Effector CD8-positive, alpha-beta T cell (primary cell): ENCODE results near the gene TTLL9.

ENCODE experiments used
- DNase-seq: peaks from one replicate; lab custom pipeline; 2025; lab: John Stamatoyannopoulos, UW

The TTLL9 gene

DNA sequence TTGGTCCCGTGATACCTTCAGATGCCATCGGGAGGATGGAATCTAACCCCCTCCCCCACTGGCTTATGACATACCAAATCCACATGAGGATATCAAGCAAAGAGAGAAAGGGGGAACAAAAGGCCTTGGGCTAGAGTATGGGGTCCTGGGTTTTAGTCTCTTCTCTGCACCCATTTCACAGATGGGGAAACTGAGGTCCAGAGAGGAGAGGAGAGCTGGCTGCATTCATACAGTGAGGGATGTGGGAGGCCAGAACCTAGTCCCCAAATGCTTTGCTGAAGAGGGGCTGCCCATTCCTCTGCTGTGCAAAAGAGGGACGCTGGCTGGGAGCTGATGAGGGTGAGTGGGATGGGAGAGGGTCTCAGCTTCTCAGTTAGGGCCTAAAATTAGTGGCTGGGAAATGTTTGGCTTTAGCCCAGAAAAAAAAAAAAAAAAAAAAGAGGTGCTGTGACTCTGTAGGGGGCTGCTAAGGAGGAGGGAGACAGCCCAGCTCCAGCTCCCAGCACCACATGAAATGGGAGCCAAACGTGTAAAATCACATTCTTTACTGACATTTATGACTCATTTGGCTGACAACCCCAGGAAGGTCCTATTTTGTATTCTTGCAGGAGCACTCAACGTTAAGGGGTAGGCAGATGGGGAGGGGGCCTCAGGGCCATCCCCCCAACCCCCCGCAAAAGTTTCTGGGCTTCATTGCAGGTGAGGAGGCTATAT lies 109.4 kb downstream of the TTLL9 start:
- no peak for DNase-seq

DNA sequence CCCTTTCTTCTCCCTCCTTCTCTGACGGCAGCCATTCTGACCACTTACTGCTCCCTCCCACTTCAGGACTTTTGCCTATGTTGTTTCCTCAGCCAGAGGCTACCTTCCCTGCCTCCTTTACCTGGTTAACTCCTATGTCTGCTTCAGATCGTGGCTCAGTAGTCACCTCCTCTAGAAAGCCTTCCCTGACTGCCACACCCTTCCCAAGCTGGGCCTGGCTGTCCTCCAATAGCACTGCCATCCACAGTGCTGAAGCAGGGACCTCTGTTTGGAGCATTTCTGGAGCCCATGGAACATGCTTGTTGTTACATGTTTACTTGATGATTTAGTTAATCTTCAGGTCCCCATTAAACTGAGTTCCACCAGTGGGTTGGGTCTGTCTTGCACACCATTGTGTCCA lies 111.3 kb downstream of the TTLL9 start:
- no peak for DNase-seq

GRCh38 chr20:31984981-31985471 lies 114.6 kb downstream of the TTLL9 start:
- no peak for DNase-seq

- no peak for DNase-seq
Measured at GRCh38 chr20:31987744-31988143, 117.3 kb downstream of the TTLL9 start.

GRCh38 chr20:31988430-31989015 lies 118.1 kb downstream of the TTLL9 start:
- no peak for DNase-seq

DNA sequence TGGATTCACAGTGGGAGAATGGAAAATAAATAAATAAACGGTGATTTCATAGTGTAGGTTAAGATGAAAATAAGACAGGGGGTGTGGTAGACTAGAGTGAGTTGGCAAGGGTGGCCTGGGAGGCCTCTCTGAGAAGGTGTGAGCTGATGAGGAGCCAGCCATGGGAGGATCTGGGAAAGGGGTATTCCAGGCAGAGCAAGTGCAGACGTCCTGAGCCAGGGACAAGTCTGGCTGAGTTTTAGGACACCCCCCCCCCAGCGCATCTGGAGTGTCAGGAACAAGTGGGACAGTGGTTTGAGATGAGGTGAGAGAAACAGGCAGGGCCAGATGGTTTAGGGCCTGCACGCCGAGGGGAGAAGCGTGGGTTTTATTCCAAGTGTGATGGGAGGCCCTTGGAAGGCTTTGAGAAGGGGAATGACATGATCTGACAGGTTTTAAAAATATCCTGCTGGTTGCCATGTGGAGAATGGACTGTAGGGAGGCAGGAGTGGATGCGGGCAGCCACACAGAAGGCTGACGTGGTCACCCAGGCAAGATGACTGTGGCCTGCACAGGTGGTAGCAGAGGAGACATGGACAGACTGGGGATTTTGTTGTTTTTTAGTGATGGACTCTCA lies 118.7 kb downstream of the TTLL9 start:
- DNase-seq: no peak

GRCh38 chr20:31990641-31991338 lies 120.4 kb downstream of the TTLL9 start:
- DNase-seq: no peak

GRCh38 chr20:31991339-31991705 lies 120.9 kb downstream of the TTLL9 start:
- no peak for DNase-seq

GRCh38 chr20:31992086-31992485 lies 121.7 kb downstream of the TTLL9 start:
- no peak for DNase-seq
